DMS53 treated with DMSO at 0.1 percent for 48 hours (cell line): Measurements from ENCODE around the gene TNFAIP2.
A peak's percentile ranks its signal among the peaks of the same experiment; 100 is the strongest.

ENCODE experiments used
- DNase-seq: peaks from one replicate; lab custom pipeline; 2025; ENCODE audit not compliant: unreplicated experiment; lab: John Stamatoyannopoulos, UW

The TNFAIP2 gene

GRCh38 chr14:103121846-103122584, 1.2 kb upstream of the TNFAIP2 start:
- DNase-seq: no peak

GRCh38 chr14:103122585-103122946, 695 bp upstream of the TNFAIP2 start:
- no peak for DNase-seq

- no peak for DNase-seq
These were observed 606 bp downstream of the TNFAIP2 start for GRCh38 chr14:103123634-103124500.

DNA sequence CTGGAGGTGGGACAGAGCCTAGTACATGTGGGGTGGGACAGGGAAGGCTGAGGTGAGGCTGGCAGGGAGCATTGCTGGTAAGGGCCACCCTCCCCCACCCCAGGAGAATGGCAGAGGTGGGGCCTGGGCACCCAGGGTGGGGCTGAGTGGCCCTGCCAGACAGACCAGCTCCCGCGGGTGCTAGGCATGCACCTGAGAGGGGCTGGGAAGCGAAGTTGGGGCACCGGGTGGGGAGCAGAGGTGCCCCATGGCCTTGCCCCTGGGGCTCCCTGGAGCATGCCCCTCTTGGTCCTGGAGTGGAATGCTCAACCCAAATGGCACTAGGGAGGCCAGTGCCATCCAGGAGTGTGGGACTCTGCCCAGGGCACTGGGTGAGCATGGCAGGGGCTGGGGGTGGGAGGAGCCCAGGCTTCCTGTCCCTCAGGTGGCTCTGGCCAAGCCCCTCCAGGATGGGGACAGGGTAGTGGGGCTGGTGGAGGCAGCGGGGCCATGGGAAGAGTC, 1.3 kb downstream of the TNFAIP2 start:
- no peak for DNase-seq

DNA sequence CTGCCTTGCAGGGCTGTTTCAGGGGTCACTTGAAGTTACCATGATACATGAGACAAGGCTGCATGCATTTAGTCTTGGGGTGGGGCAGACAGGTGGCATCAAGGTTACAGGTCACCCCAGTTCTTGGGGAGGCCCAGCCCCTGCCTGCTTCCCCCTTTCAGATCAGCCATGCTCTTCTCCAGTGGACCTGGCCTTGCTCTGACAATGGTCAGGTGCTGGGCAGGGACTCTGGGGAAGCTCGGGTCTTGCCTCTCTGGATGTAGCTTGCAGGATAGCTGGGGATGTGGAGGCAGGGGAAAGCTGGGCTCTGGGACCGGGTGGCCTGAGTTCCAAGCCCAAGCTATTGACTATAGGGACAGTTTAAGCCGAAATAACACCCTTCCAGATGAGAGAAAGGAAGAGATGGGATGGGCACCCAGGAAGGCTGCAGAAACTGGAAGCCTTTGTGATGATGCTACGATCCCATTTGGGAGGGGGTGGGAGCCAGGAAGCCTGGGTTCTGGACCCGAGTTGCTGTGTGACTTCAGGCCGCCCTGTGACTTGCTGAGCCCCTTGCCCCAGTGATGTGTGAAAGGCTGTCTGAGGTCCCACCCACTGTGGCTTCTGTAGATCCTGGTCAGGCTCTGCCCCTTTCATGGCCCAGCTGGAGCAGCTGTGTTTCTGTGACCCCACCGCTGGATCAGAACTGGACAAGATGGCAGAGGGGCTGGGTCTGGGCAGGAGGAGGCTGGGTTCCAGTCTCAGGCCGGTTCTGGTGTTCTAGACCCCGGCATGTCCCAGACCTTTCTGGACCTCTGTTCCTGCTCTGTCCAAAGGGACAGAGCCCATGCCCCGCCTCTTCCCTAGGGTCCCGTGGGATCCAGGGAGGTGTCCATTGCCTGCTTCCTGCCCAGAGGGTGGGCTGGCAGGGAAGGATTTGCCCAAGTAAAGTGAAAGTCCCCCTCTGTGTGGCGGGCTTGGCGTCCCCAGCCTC, 2.1 kb downstream of the TNFAIP2 start:
- DNase-seq: no peak

DNA sequence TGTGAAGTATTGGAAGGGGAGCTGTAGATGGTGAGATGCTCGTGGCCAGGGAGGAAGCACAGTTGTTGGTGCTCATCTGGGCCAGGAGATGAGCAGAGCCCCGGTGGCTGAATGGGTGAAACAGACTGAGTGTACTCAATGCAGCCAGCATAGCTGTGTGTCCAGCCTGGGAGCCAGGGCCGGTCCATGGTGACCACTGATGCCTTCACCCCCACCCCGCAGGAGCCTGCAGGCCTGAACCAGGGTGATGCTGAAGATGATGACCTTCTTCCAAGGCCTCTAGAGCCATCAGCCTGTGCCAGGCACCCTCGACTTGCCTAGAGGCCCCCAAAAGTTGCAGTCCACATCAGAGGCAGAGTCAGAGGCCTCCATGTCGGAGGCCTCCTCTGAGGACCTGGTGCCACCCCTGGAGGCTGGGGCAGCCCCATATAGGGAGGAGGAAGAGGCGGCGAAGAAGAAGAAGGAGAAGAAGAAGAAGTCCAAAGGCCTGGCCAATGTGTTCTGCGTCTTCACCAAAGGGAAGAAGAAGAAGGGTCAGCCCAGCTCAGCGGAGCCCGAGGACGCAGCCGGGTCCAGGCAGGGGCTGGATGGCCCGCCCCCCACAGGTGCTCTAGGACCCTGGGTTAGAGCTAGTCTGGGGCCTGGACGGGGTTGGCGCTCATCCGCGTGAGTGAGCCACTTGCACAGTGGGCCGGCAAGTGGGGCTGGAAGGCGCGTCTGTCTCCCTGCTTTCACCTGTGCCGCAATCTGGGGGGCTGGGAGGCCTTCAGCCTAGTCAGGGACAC, 3.0 kb downstream of the TNFAIP2 start:
- no peak for DNase-seq

- DNase-seq: peak; percentile 20
These were observed 3.6 kb downstream of the TNFAIP2 start for GRCh38 chr14:103126873-103127304.

- no peak for DNase-seq
These were observed 4.1 kb downstream of the TNFAIP2 start for GRCh38 chr14:103127356-103127755.

DNA sequence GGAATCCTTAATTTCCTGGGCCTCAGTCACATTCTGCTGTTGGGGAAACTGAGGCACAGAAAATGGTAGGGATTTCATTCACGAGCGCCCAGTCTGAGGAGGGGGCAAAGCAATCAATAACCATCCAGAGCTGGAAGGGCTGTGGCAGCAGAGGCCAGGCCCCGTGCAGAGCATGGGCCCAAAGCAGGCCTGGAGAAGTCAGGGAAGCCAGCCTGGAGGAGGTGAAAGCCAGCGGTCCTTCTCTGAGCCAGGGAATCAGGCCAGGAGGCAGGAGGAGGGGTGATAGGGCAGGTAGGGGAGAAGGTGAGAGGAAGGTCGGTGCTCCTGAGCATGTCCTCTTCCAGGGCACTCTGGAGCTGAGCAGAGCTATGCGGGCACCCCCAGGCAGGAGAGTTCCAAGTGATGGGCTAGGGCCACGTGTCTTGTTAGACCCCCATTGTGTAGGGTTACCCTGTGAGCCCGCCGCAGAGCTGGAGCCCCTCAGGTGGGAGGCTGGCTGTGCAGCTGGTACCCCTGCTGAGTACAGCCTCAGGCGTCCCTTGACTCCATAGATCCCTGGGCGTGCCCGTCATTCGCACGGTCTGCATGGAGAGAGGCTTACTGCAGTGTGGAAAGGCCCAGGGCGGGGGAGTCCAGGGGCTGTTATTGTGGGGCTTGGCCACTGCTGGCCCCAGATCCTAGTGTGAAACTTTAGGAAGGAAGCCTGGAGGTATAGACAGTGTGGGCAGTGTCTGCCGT, 4.8 kb downstream of the TNFAIP2 start:
- no peak for DNase-seq

DNA sequence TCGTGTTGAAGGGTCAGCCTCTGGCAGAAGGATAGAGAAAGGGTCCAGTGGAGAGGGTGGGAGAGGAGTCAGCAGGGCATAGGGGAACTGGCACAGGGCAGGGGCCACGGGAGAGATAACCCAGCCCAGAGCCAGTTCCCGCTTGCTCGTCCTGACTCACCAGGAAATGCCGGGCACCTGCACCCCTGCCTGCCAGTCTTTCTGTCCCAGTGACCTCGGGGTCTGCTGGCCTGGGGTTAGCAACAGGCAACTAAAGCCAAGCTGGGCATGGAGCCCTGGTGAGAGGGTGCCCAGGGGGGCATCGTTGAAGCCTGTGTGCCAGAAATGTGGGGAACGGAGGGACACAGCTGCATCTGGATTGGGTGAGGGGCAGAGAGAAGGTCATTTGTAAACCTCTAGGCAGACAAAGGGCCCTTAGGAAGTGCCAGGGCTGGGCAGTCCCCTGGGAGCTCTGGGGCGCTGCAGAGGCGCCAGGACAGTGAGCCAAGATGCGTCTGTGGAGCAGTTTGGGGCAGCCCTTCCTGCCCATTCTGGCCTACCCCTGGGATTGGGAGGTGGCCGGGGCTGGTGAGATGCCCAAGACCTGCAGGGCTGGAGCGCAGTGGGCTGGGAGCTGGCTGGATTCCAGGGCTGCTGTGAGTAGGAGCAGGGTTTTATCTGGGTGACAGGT, 5.5 kb downstream of the TNFAIP2 start:
- no peak for DNase-seq

GRCh38 chr14:103129301-103130016, 6.2 kb downstream of the TNFAIP2 start:
- no peak for DNase-seq

GRCh38 chr14:103130017-103130764, 6.9 kb downstream of the TNFAIP2 start:
- no peak for DNase-seq

DNA sequence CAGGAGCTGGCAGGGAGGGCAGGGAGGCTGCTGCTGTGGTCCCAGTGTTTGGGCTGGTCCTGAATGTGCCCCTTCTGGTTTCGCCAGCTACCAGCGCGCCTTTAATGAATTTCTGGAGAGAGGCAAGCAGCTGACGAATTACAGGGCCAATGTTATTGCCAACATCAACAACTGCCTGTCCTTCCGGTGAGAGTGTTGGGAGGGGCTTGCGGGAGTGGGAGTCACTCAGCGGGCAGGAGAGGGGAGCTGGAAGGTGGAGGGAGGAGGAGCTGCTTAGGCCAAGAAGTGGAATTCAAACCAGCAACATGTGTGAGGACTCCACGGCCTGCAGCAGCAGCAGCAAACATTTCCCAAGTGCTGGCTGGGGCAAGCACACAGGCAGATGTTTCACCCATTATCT, 7.7 kb downstream of the TNFAIP2 start:
- no peak for DNase-seq

GRCh38 chr14:103131580-103131979, 8.3 kb downstream of the TNFAIP2 start:
- no peak for DNase-seq

DNA sequence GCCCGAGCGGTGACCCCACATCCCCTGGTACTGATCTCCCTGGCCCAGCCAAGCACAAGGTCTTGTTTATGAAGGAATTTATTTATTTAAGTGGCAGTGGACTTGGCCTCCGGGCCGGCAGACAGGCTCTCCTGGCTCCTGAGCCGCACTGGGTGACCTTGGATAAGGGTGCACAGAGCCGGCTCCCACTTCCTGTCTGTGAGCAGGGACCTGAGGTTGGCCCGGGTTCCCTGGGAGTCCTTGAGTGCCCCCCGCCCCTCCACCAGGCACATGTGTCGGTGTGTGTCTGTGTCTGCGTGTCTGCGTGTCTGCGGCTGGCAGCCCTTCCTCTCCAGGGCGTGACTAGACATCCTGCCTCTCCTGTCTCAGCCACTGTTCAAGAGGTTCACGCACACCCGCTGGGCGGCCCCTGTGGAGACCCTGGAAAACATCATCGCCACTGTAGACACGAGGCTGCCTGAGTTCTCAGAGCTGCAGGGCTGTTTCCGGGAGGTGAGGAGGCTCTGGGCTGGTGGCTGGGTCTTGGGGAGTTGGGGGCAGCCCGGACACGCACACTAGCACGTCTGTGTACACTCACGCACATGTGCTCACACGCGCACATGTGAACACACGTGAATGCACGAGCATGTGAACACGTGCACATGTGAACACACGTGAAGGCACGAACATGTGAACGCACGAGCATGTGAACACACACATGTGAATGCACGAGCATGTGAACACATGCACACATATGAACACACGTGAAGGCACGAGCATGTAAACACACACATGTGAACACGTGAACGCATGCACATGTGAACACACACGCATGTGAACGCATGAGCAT, 9.3 kb downstream of the TNFAIP2 start:
- no peak for DNase-seq

GRCh38 chr14:103133210-103134140, 10.2 kb downstream of the TNFAIP2 start:
- DNase-seq: no peak
